Measurements from ENCODE around the gene TMEM95.
"Not testable (repeated sequence)": the region's sequence is repeated elsewhere in the genome, so short reads cannot be mapped to it uniquely, and the experiment has no call there.

The TMEM95 gene

GRCh38 chr17:7346761-7347614, 8.0 kb upstream of the TMEM95 start:
- no peak for DNase-seq (ENCODE audit: low read depth in 3 of 3)

GRCh38 chr17:7347630-7348477, 7.1 kb upstream of the TMEM95 start:
- DNase-seq (ENCODE audit: low read depth in 3 of 3) = no peak

- no peak for DNase-seq (ENCODE audit: low read depth in 3 of 3)
These were observed 6.3 kb upstream of the TMEM95 start for GRCh38 chr17:7348478-7349242.

GRCh38 chr17:7351665-7352502, 3.1 kb upstream of the TMEM95 start, which contains the start of gene KCTD11:
KCTD11 (plus strand) TSS chr17:7352162.
- DNase-seq (ENCODE audit: low read depth in 3 of 3) = peak; percentile 59 to 72 (median 59)

GRCh38 chr17:7352503-7352889, 2.5 kb upstream of the TMEM95 start:
- DNase-seq (ENCODE audit: low read depth in 3 of 3) = no peak

GRCh38 chr17:7352910-7353635, 1.9 kb upstream of the TMEM95 start:
- DNase-seq (ENCODE audit: low read depth in 3 of 3) = no peak

GRCh38 chr17:7354262-7354843, 603 bp upstream of the TMEM95 start:
- DNase-seq (ENCODE audit: low read depth in 3 of 3) = peak in 2 of 3 donors; percentile 28 to 40

GRCh38 chr17:7355573-7355972, 617 bp downstream of the TMEM95 start:
- no peak for DNase-seq (ENCODE audit: low read depth in 3 of 3)

GRCh38 chr17:7356072-7356549, 1.2 kb downstream of the TMEM95 start:
- peak; percentile 76 to 83 (median 78) for DNase-seq (ENCODE audit: low read depth in 3 of 3)

GRCh38 chr17:7356756-7357155, 1.8 kb downstream of the TMEM95 start:
- DNase-seq (ENCODE audit: low read depth in 3 of 3) = no peak

GRCh38 chr17:7357381-7357780, 2.4 kb downstream of the TMEM95 start:
- no peak for DNase-seq (ENCODE audit: low read depth in 3 of 3)

- DNase-seq (ENCODE audit: low read depth in 3 of 3) = no peak
These were observed 7.0 kb downstream of the TMEM95 start for GRCh38 chr17:7361906-7362305.

- DNase-seq (ENCODE audit: low read depth in 3 of 3) = no peak
These were observed 8.4 kb downstream of the TMEM95 start for GRCh38 chr17:7363311-7363710.

- not testable (repeated sequence) for DNase-seq (ENCODE audit: low read depth in 3 of 3)
These were observed 11.0 kb downstream of the TMEM95 start for GRCh38 chr17:7365963-7366362.

- DNase-seq (ENCODE audit: low read depth in 3 of 3) = no peak
These were observed 12.1 kb downstream of the TMEM95 start for GRCh38 chr17:7367083-7367482.

- DNase-seq (ENCODE audit: low read depth in 3 of 3) = no peak
These were observed 13.1 kb downstream of the TMEM95 start for GRCh38 chr17:7367918-7368598.

- DNase-seq (ENCODE audit: low read depth in 3 of 3) = not testable (repeated sequence)
These were observed 13.6 kb downstream of the TMEM95 start for GRCh38 chr17:7368599-7368994.

GRCh38 chr17:7369825-7370224, 14.9 kb downstream of the TMEM95 start:
- DNase-seq (ENCODE audit: low read depth in 3 of 3) = no peak

GRCh38 chr17:7370853-7371252, 15.9 kb downstream of the TMEM95 start:
- no peak for DNase-seq (ENCODE audit: low read depth in 3 of 3)
